Skin of body (tissue), 2 donors: ENCODE data around the gene TRNP1. TPM values are rescaled to one million over a fixed set of nuclear protein-coding genes. Genes with fewer than 3 reads are reported as not detected.

Experiments
- DNase-seq: peaks from one replicate; lab custom pipeline; 2025; lab: John Stamatoyannopoulos, UW
- total RNA-seq: library from RNA; depleted of rRNA; stranded (reverse); fragments of >200 nt; gene quantifications from one replicate; pipeline ENCODE4 v1.2.3, GENCODE V29; 2014

The TRNP1 gene
- total RNA-seq, 1 donor from 2014 or later, result 4.0 TPM

GRCh38 chr1:27000817-27001460 lies 7.4 kb downstream of the TRNP1 start:
- no peak for DNase-seq

- DNase-seq, result peak; percentile 51
Observed at GRCh38 chr1:27001570-27002360, 8.3 kb downstream of the TRNP1 start.

- DNase-seq, result no peak
Observed at GRCh38 chr1:27003745-27004470, 10.4 kb downstream of the TRNP1 start.

- DNase-seq, result no peak
Observed at GRCh38 chr1:27004471-27005165, 11.1 kb downstream of the TRNP1 start.

- no peak for DNase-seq
Observed at GRCh38 chr1:27005166-27005530, 11.7 kb downstream of the TRNP1 start.

GRCh38 chr1:27005648-27006496 lies 12.4 kb downstream of the TRNP1 start:
- no peak for DNase-seq

GRCh38 chr1:27006683-27007082 lies 13.2 kb downstream of the TRNP1 start:
- no peak for DNase-seq

GRCh38 chr1:27007909-27008582 lies 14.6 kb downstream of the TRNP1 start:
- no peak for DNase-seq

GRCh38 chr1:27009601-27010197 lies 16.2 kb downstream of the TRNP1 start:
- DNase-seq, result no peak

GRCh38 chr1:27010226-27010994 lies 16.9 kb downstream of the TRNP1 start:
- no peak for DNase-seq

- no peak for DNase-seq
Observed at GRCh38 chr1:27011058-27011764, 17.7 kb downstream of the TRNP1 start.

- no peak for DNase-seq
Observed at GRCh38 chr1:27011976-27012563, 18.6 kb downstream of the TRNP1 start.

- no peak for DNase-seq
Observed at GRCh38 chr1:27015260-27015659, 21.8 kb downstream of the TRNP1 start.

GRCh38 chr1:27016376-27016775 lies 22.9 kb downstream of the TRNP1 start:
- no peak for DNase-seq

GRCh38 chr1:27017207-27017606 lies 23.7 kb downstream of the TRNP1 start:
- DNase-seq, result no peak

GRCh38 chr1:27018316-27018715 lies 24.8 kb downstream of the TRNP1 start:
- no peak for DNase-seq

- no peak for DNase-seq
Observed at GRCh38 chr1:27021354-27022031, 28.0 kb downstream of the TRNP1 start.
